PC-3 (cell line): ENCODE data around the gene TBX10.

Source experiments
- EZH2 ChIP-seq: fragments of 300-600 bp; sonication (generic); IDR thresholded peaks from one replicate; pipeline ENCODE4 v1.6.1; 2017; ENCODE audit warnings: antibody characterized with exemption, mild to moderate bottlenecking, low read length; ENCODE audit not compliant: unreplicated experiment
- EZH2phosphoT487 ChIP-seq: fragments of 300-600 bp; sonication (generic); IDR thresholded peaks from 2 replicates; pipeline ENCODE4 v1.6.1; 2018; ENCODE audit warnings: mild to moderate bottlenecking, antibody characterized with exemption, low read length, borderline replicate concordance
- TF ChIP-seq, protein P1 (sequence below): fragments of 300-600 bp; sonication (generic); conservative IDR thresholded peaks from 2 replicates; pipeline ENCODE4 v1.5.1; 2017; ENCODE audit warnings: antibody characterized with exemption, low read depth, mild to moderate bottlenecking, low read length

DNA sequence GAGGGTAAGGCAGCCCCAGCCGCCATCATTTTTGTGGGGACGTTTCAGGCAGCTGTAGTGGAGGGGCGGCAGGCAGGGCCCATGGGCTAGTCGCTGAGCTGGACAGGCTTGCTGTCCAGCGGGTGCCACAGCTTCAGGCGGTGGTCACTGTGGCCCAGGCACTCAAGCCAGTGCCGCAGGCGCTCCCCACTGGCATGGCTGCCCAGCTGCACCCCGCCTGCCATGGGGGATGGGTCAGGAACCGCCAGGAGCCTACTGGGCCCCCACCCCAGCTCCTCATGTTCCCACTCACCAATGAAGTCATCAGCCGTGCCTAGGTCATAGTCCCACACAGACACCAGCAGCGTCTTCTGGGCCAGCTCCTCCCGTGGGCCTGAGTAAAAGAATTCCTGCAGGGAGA is 26.8 kb downstream of the TBX10 start:
- TF ChIP-seq, protein P1, sequence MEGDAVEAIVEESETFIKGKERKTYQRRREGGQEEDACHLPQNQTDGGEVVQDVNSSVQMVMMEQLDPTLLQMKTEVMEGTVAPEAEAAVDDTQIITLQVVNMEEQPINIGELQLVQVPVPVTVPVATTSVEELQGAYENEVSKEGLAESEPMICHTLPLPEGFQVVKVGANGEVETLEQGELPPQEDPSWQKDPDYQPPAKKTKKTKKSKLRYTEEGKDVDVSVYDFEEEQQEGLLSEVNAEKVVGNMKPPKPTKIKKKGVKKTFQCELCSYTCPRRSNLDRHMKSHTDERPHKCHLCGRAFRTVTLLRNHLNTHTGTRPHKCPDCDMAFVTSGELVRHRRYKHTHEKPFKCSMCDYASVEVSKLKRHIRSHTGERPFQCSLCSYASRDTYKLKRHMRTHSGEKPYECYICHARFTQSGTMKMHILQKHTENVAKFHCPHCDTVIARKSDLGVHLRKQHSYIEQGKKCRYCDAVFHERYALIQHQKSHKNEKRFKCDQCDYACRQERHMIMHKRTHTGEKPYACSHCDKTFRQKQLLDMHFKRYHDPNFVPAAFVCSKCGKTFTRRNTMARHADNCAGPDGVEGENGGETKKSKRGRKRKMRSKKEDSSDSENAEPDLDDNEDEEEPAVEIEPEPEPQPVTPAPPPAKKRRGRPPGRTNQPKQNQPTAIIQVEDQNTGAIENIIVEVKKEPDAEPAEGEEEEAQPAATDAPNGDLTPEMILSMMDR = no peak
- TF ChIP-seq EZH2 (no peak), EZH2phosphoT487 (no peak)
